OCI-LY7 (cell line): ENCODE data around the gene RREB1. TPM values are rescaled to one million over a fixed set of nuclear protein-coding genes. Genes with fewer than 3 reads are reported as not detected.

Experiments
- BruUV-seq: library from RNA; stranded (reverse); fragments of 400-500 nt; replicated peaks from 2 replicates; lab custom pipeline; 2021; lab: Mats Ljungman, UMichigan
- CTCF ChIA-PET: fragments of 300-600 bp; sonication (Branson Sonifier 250); formaldehyde crosslinking; loops from one replicate; lab custom pipeline; 2022; ENCODE audit warnings: antibody characterized with exemption; ENCODE audit not compliant: unreplicated experiment; lab: Charles Lee
- POLR2A ChIA-PET: fragments of 300-600 bp; sonication (Branson Sonifier 250); formaldehyde crosslinking; loops from one replicate; lab custom pipeline; 2022; ENCODE audit warnings: antibody characterized with exemption; lab: Charles Lee
- DNase-seq: peaks from one replicate; pipeline ENCODE4 v3.0.0-alpha.2; 2015; ENCODE audit warnings: low spot score
- H2AFZ ChIP-seq: fragments of 200-600 bp; sonication (generic), shearing (Covaris generic); 2 replicates; pipeline ENCODE4 v1.6.1; 2014; ENCODE audit warnings: mild to moderate bottlenecking, antibody characterized with exemption, low read length, moderate library complexity
- H3K27ac ChIP-seq: fragments of 200-600 bp; sonication (generic); 2 replicates; pipeline ENCODE4 v1.5.1; 2014; ENCODE audit warnings: mixed run types, low read depth, mild to moderate bottlenecking, moderate library complexity, low read length, inconsistent platforms; ENCODE audit not compliant: poor library complexity, severe bottlenecking
- H3K36me3 ChIP-seq: fragments of 200-600 bp; sonication (generic); 2 replicates; pipeline ENCODE4 v1.6.1; 2014; ENCODE audit warnings: mild to moderate bottlenecking, antibody characterized with exemption, low read length, moderate library complexity, mixed read lengths; ENCODE audit not compliant: insufficient read depth
- H3K4me1 ChIP-seq: fragments of 200-600 bp; sonication (generic); 2 replicates; pipeline ENCODE4 v1.5.1; 2014; ENCODE audit warnings: mild to moderate bottlenecking, low read length; ENCODE audit not compliant: insufficient read depth, poor library complexity, severe bottlenecking
- H3K4me2 ChIP-seq: fragments of 200-600 bp; sonication (generic); 2 replicates; pipeline ENCODE4 v1.6.1; 2014; ENCODE audit warnings: mild to moderate bottlenecking, low read length
- H3K4me3 ChIP-seq: fragments of 200-600 bp; sonication (generic); 2 replicates; pipeline ENCODE4 v1.5.1; 2014; ENCODE audit warnings: mild to moderate bottlenecking, low read depth, low read length; ENCODE audit not compliant: poor library complexity, severe bottlenecking
- H3K79me2 ChIP-seq: fragments of 200-600 bp; sonication (generic); 2 replicates; pipeline ENCODE4 v1.6.1; 2016; ENCODE audit warnings: low read depth, mild to moderate bottlenecking, low read length, moderate library complexity, mixed read lengths; ENCODE audit not compliant: insufficient read depth
- H3K9me2 ChIP-seq: fragments of 200-600 bp; sonication (generic); 2 replicates; pipeline ENCODE4 v1.6.1; 2016; ENCODE audit warnings: mild to moderate bottlenecking, low read length, mixed read lengths; ENCODE audit not compliant: insufficient read depth
- H3K9me3 ChIP-seq: fragments of 200-600 bp; sonication (generic); 2 replicates; pipeline ENCODE4 v1.6.1; 2014; ENCODE audit warnings: mild to moderate bottlenecking, mixed run types, low read length, mixed read lengths
- H4K20me1 ChIP-seq: fragments of 200-600 bp; sonication (generic); 2 replicates; pipeline ENCODE4 v1.6.1; 2014; ENCODE audit warnings: mild to moderate bottlenecking, antibody characterized with exemption, low read length, moderate library complexity, mixed read lengths; ENCODE audit not compliant: insufficient read depth
- CTCF ChIP-seq: fragments of 200-600 bp; sonication (generic); conservative IDR thresholded peaks from 2 replicates; pipeline ENCODE4 v1.5.1; 2014; ENCODE audit warnings: mild to moderate bottlenecking, antibody characterized with exemption, low read length, moderate library complexity, mixed read lengths
- EZH2phosphoT487 ChIP-seq: fragments of 200-600 bp; sonication (generic); IDR thresholded peaks from 2 replicates; pipeline ENCODE4 v1.6.1; 2018; ENCODE audit warnings: low read depth, borderline replicate concordance, mild to moderate bottlenecking, mixed run types, antibody characterized with exemption, low read length, moderate library complexity, mixed read lengths
- intact Hi-C: fragments of 100-400 bp; cut with micrococcal nuclease; formaldehyde crosslinking; loops from one replicate; pipeline ENCODE4 v1.10.0; 2022; ENCODE audit not compliant: unreplicated experiment
- total RNA-seq, 2 experiments: library from RNA; depleted of rRNA in 1 of 2; stranded (reverse); fragments of >200 nt in 1 of 2; shearing (Covaris generic) in 1 of 2; gene quantifications; 2 replicates each; pipeline ENCODE4 v1.2.3, GENCODE V29; 2014 to 2022

Gene RREB1
- total RNA-seq, 2 experiments from 2014 or later: 4.4 to 7.1 TPM

DNA sequence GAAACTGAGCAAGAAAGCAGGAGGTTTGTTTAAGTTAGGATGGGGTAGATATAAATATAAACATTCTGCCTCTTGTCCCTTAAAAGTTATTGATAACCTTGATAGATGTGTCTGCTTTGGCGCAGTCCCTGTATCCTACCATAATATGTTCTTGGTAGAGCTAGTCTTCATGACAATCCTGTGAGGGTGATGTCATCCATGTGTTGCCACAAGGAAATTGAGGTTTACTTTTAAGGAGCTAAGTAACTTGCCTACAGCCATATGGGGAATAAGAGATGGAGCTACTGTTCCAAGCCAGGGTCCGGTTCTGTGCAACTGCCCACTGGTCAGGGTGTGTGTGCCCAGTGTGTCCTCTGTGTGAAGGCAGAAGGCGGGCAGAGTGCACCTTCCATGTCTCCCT is 126.8 kb downstream of the RREB1 start:
- no TSS peak for BruUV-seq
- no peak overlapping the region for H3K4me2 ChIP-seq
- intact Hi-C loops: no loop called here
- H3K9me3 ChIP-seq: no peaks in the 10 kb centered on the region
- no peaks in the 10 kb centered on the region for H3K36me3 ChIP-seq
- no peaks in the 10 kb centered on the region for H3K79me2 ChIP-seq
- no peaks in the 10 kb centered on the region for H3K9me2 ChIP-seq
- no peak for TF ChIP-seq CTCF
- no peak for TF ChIP-seq EZH2phosphoT487
- H4K20me1 ChIP-seq: no peaks in the 10 kb centered on the region
- H3K4me1 ChIP-seq: peaks cover 23% of the 10 kb centered on the region
- ChIA-PET CTCF (interaction anchor here (0.6 kb wide), 1 partner anchor 9 kb away, joined by 3 read pairs; no protein-coding TSS in a partner anchor), POLR2A (interaction anchor here (1.1 kb wide), 1 partner anchor 24 kb away, joined by 3 read pairs; no protein-coding TSS in a partner anchor)
- H2AFZ ChIP-seq: no peak overlapping the region
- DNase-seq: no peak
- H3K27ac ChIP-seq: no peak overlapping the region
- H3K4me3 ChIP-seq: no peak overlapping the region

DNA sequence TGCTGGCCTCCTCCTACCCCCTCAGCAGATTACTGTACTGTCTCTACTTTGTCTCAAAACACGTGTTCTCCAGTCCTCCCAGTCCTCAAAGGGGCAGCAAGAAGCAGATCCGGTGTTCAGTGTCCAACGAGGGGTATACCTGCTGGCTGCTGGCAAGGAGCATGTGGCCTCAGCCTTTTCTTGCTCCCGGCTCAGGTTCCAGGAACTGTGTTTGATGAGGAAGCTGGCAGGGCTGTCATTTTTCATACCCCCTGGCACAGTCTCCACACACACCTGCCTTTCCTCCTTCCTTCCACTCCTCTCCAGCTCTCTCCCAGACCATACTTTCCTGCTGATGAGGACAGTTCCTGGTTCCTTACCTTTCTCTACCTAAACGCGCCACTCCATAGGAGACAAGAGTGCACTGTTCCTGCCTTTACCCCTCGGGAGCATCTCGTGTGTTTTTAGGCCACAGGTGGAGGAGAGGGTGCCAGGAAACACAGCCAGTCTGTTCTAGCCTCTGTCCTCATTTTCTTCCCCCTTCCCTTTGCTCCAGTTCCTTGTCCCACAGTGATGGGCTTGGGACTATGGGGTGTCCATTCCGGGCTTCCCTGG is 128.0 kb downstream of the RREB1 start:
- Histone ChIP-seq H4K20me1 (no peaks in the 10 kb centered on the region), H3K27ac (no peak overlapping the region), H3K4me3 (no peak overlapping the region), H3K9me3 (no peaks in the 10 kb centered on the region), H3K79me2 (no peaks in the 10 kb centered on the region), H2AFZ (no peak overlapping the region), H3K4me1 (peaks cover 23% of the 10 kb centered on the region), H3K36me3 (no peaks in the 10 kb centered on the region), H3K4me2 (no peak overlapping the region), H3K9me2 (no peaks in the 10 kb centered on the region)
- ChIA-PET POLR2A (interaction anchor here (0.6 to 1.2 kb wide), 2 partner anchors 15 to 476 kb away, joined by 5 to 6 read pairs; no protein-coding TSS in a partner anchor), CTCF (no interaction called here)
- TF ChIP-seq CTCF (no peak), EZH2phosphoT487 (no peak)
- BruUV-seq: no TSS peak
- no peak for DNase-seq
- intact Hi-C loops: loop anchor here (5.0 kb wide), 1 partner anchor 129 kb away; the partner anchor contains the start of gene RREB1
